Effector CD8-positive, alpha-beta T cell (primary cell): ENCODE measurements around the gene GNPTAB.
"Not testable (repeated sequence)": the region's sequence is repeated elsewhere in the genome, so short reads cannot be mapped to it uniquely, and the experiment has no call there.

Experiments
- DNase-seq: peaks from one replicate; lab custom pipeline; 2025; lab: John Stamatoyannopoulos, UW

The GNPTAB gene

GRCh38 chr12:101852998-101853397, 22.2 kb upstream of the GNPTAB start:
- DNase-seq = no peak

- DNase-seq = no peak
Observed at GRCh38 chr12:101850199-101850598, 19.4 kb upstream of the GNPTAB start.

GRCh38 chr12:101847325-101847724, 16.6 kb upstream of the GNPTAB start:
- no peak for DNase-seq

- DNase-seq = no peak
Observed at GRCh38 chr12:101845137-101845711, 14.5 kb upstream of the GNPTAB start.

GRCh38 chr12:101841069-101841468, 10.3 kb upstream of the GNPTAB start:
- no peak for DNase-seq

- DNase-seq = peak; percentile 58
Observed at GRCh38 chr12:101839324-101840283, 8.8 kb upstream of the GNPTAB start.

GRCh38 chr12:101838628-101839323, 8.0 kb upstream of the GNPTAB start:
- no peak for DNase-seq

GRCh38 chr12:101832030-101832429, 1.3 kb upstream of the GNPTAB start:
- DNase-seq = no peak

- DNase-seq = no peak
Observed at GRCh38 chr12:101829639-101830366, 956 bp downstream of the GNPTAB start.

GRCh38 chr12:101828463-101829196, 2.1 kb downstream of the GNPTAB start:
- DNase-seq = no peak

- DNase-seq = no peak
Observed at GRCh38 chr12:101826766-101827368, 3.9 kb downstream of the GNPTAB start.

- DNase-seq = no peak
Observed at GRCh38 chr12:101824831-101825230, 5.9 kb downstream of the GNPTAB start.

- DNase-seq = peak; percentile 56
Observed at GRCh38 chr12:101823891-101824290, 6.9 kb downstream of the GNPTAB start.

GRCh38 chr12:101823039-101823438, 7.7 kb downstream of the GNPTAB start:
- no peak for DNase-seq

- DNase-seq = no peak
Observed at GRCh38 chr12:101819467-101819866, 11.3 kb downstream of the GNPTAB start.

- DNase-seq = not testable (repeated sequence)
Observed at GRCh38 chr12:101818689-101819088, 12.1 kb downstream of the GNPTAB start.

GRCh38 chr12:101813117-101813516, 17.6 kb downstream of the GNPTAB start:
- DNase-seq = no peak

GRCh38 chr12:101812716-101813115, 18.0 kb downstream of the GNPTAB start:
- not testable (repeated sequence) for DNase-seq

GRCh38 chr12:101811342-101811741, 19.4 kb downstream of the GNPTAB start:
- DNase-seq = not testable (repeated sequence)

- DNase-seq = no peak
Observed at GRCh38 chr12:101809208-101809607, 21.6 kb downstream of the GNPTAB start.

- DNase-seq = no peak
Observed at GRCh38 chr12:101806265-101806664, 24.5 kb downstream of the GNPTAB start.
